NCI-H1436 (cell line): Measurements from ENCODE around the gene CDCA3.
"Not testable (repeated sequence)": the region's sequence is repeated elsewhere in the genome, so short reads cannot be mapped to it uniquely, and the experiment has no call there.

Source experiments
- DNase-seq: peaks from one replicate; lab custom pipeline; 2025; lab: John Stamatoyannopoulos, UW

Gene CDCA3

GRCh38 chr12:6872073-6873048 lies 21.3 kb upstream of the CDCA3 start:
- peak; percentile 74 for DNase-seq

GRCh38 chr12:6871052-6871957 lies 20.2 kb upstream of the CDCA3 start:
- no peak for DNase-seq

GRCh38 chr12:6870304-6870703 lies 19.2 kb upstream of the CDCA3 start:
- DNase-seq, result not testable (repeated sequence)

- DNase-seq, result peak; percentile 74
These were observed 18.2 kb upstream of the CDCA3 start for GRCh38 chr12:6869049-6870021.

- no peak for DNase-seq
These were observed 17.3 kb upstream of the CDCA3 start for GRCh38 chr12:6868211-6869048.

GRCh38 chr12:6867413-6868210 lies 16.5 kb upstream of the CDCA3 start, which contains the start of gene TPI1:
Gene TPI1, plus strand, starts transcription at chr12:6867531. Its CDS starts 36 bp downstream, at chr12:6867567.
- peak; percentile 81 for DNase-seq

- DNase-seq, result no peak
These were observed 15.9 kb upstream of the CDCA3 start for GRCh38 chr12:6866920-6867412.

- no peak for DNase-seq
These were observed 15.3 kb upstream of the CDCA3 start for GRCh38 chr12:6866163-6866919.

- not testable (repeated sequence) for DNase-seq
These were observed 14.2 kb upstream of the CDCA3 start for GRCh38 chr12:6865307-6865706.

- DNase-seq, result no peak
These were observed 12.7 kb upstream of the CDCA3 start for GRCh38 chr12:6863586-6864321.

- no peak for DNase-seq
These were observed 11.9 kb upstream of the CDCA3 start for GRCh38 chr12:6863033-6863432.

GRCh38 chr12:6861391-6861790 lies 10.3 kb upstream of the CDCA3 start:
- DNase-seq, result no peak

- DNase-seq, result no peak
These were observed 9.9 kb upstream of the CDCA3 start for GRCh38 chr12:6860942-6861341.

GRCh38 chr12:6860116-6860515 lies 9.0 kb upstream of the CDCA3 start:
- DNase-seq, result no peak

GRCh38 chr12:6858799-6859198 lies 7.7 kb upstream of the CDCA3 start:
- no peak for DNase-seq

- no peak for DNase-seq
These were observed 4.2 kb upstream of the CDCA3 start for GRCh38 chr12:6855322-6855721.

GRCh38 chr12:6854036-6854435 lies 3.0 kb upstream of the CDCA3 start:
- DNase-seq, result no peak

- DNase-seq, result no peak
These were observed 2.5 kb upstream of the CDCA3 start for GRCh38 chr12:6853626-6854025.
